ENCODE measurements around the gene CLMN. TPM values are rescaled to one million over a fixed set of nuclear protein-coding genes. Genes with fewer than 3 reads are reported as not detected.

Gene CLMN
- total and polyA plus RNA-seq, 2 experiments from 2014 or later = 15.7 to 40.0 TPM

DNA sequence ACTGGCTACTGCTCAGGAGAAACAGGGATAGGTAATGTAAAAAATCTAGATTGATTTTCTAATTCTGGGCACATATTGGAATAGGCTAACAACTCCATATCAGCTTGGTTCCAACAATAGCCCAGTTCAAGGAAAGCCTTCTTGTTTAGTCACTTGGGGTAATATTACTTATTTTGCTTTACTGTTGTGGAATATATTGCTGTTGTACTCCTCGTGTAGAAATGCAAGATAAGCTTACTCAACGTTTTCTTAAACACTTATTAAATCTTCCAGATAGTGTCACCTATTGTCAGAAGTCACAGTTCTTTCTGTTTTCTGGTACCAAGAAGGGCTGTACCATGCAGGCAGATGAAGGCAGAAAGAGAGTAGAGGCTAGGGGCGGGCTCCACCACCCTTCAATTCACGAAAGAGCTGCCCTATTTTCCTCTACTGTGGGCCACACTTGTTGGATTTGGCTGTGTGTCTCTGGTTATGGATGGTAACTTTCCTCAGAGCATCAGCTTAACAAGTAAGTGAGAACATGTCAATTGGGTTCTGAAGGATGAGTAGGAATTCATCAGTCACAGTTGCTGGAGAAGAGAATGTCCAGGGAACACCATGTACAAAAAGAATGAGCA is 38.0 kb downstream of the CLMN start:
- Histone ChIP-seq H3K27ac (no peak overlapping the region), H3K9me2 (replicated peaks; ENCODE audit: insufficient read depth) (no peaks in the 10 kb centered on the region), H2AFZ (no peak overlapping the region), H3K4me3 (no peak overlapping the region), H3K9me3 (ENCODE audit: low read depth) (no peaks in the 10 kb centered on the region), H3K4me2 (no peak overlapping the region), H3K4me1 (ENCODE audit: insufficient read depth) (no peaks in the 10 kb centered on the region), H3K79me2 (no peaks in the 10 kb centered on the region), H3K36me3 (replicated peaks; ENCODE audit: insufficient read depth, low read depth) (no peaks in the 10 kb centered on the region), H3K27me3 (no peaks in the 10 kb centered on the region), H4K20me1 (ENCODE audit: insufficient read depth, poor library complexity, severe bottlenecking) (no peaks in the 10 kb centered on the region)
- no peak for TF ChIP-seq EZH2 (IDR thresholded peaks at IDR 0.05; ENCODE audit: borderline replicate concordance)
- TF ChIP-seq EZH2phosphoT487 (IDR thresholded peaks at IDR 0.05; ENCODE audit: low read depth, severe bottlenecking, unreplicated experiment) = no peak
- 75% methylated on average over 4 of the region's 4 CpGs for WGBS (ENCODE audit: low lambda C conversion rate, missing lambda C conversion rate)
- DNase-seq (ENCODE audit: low spot score) = no peak

DNA sequence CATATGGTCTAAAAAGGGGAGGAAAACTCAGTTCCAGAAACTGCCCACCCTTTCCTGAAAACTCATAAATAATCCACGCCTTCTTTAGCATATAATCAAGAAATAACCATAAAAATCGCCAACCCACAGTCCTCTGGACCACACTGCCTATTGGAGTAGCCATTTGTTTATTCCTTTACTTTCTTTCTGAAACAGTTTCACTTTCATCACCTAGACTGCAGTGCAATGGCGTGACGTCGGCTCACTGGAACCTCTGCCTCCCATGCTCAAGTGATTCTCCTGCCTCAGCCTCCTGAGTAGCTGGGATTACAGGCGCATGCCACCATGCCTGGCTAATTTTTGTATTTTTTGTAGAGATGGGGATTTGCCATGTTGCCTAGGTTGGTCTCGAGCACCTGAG is 44.2 kb downstream of the CLMN start:
- DNase-seq (ENCODE audit: low spot score) = no peak
- no peak overlapping the region for H3K27ac ChIP-seq
- WGBS (ENCODE audit: low lambda C conversion rate, missing lambda C conversion rate) = 97% methylated on average over 7 of the region's 7 CpGs

DNA sequence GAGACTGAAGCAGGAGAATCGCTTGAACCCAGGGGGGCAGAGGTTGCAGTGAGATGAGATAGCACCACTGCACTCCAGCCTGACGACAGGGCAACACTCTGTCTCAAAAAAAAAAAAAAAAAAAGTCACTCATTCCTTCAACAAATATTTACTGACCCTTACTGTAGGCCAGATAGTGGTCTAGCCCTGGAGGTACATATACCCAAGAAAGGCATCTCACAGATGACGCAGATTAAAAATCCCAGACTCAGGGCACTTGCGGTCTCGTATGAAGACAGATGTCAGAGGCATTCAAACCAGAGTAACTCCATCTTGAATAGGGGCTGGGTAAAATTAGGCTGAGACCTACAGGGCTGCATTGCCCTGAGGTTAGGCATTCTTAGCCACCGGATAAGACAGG is 44.8 kb downstream of the CLMN start:
- no peaks in the 10 kb centered on the region for H3K9me3 ChIP-seq (ENCODE audit: low read depth)
- no peaks in the 10 kb centered on the region for H4K20me1 ChIP-seq (ENCODE audit: insufficient read depth, poor library complexity, severe bottlenecking)
- no peak overlapping the region for H3K4me3 ChIP-seq
- H3K9me2 ChIP-seq (replicated peaks; ENCODE audit: insufficient read depth) = no peaks in the 10 kb centered on the region
- H3K79me2 ChIP-seq = no peaks in the 10 kb centered on the region
- no peak overlapping the region for H3K4me2 ChIP-seq
- TF ChIP-seq EZH2 (IDR thresholded peaks at IDR 0.05; ENCODE audit: borderline replicate concordance) (no peak), EZH2phosphoT487 (IDR thresholded peaks at IDR 0.05; ENCODE audit: low read depth, severe bottlenecking, unreplicated experiment) (no peak)
- TF ChIP-seq, protein P1, sequence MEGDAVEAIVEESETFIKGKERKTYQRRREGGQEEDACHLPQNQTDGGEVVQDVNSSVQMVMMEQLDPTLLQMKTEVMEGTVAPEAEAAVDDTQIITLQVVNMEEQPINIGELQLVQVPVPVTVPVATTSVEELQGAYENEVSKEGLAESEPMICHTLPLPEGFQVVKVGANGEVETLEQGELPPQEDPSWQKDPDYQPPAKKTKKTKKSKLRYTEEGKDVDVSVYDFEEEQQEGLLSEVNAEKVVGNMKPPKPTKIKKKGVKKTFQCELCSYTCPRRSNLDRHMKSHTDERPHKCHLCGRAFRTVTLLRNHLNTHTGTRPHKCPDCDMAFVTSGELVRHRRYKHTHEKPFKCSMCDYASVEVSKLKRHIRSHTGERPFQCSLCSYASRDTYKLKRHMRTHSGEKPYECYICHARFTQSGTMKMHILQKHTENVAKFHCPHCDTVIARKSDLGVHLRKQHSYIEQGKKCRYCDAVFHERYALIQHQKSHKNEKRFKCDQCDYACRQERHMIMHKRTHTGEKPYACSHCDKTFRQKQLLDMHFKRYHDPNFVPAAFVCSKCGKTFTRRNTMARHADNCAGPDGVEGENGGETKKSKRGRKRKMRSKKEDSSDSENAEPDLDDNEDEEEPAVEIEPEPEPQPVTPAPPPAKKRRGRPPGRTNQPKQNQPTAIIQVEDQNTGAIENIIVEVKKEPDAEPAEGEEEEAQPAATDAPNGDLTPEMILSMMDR (IDR thresholded peaks at IDR 0.05; ENCODE audit: poor library complexity) = no peak
- no peak for DNase-seq (ENCODE audit: low spot score)
- no peaks in the 10 kb centered on the region for H3K27me3 ChIP-seq
- 77% methylated on average over 6 of the region's 6 CpGs for WGBS (ENCODE audit: low lambda C conversion rate, missing lambda C conversion rate)
- H3K4me1 ChIP-seq (ENCODE audit: insufficient read depth) = peaks cover 9% of the 10 kb centered on the region
- H3K36me3 ChIP-seq (replicated peaks; ENCODE audit: insufficient read depth, low read depth) = no peaks in the 10 kb centered on the region
- no peak overlapping the region for H2AFZ ChIP-seq
- peak overlapping the region; percentile 90 for H3K27ac ChIP-seq

More for the DNA sequence above, 44.2 kb downstream of the CLMN start:
- H2AFZ ChIP-seq = no peak overlapping the region
- H3K4me2 ChIP-seq = no peak overlapping the region
- H4K20me1 ChIP-seq (ENCODE audit: insufficient read depth, poor library complexity, severe bottlenecking) = no peaks in the 10 kb centered on the region
- H3K27me3 ChIP-seq = no peaks in the 10 kb centered on the region
- H3K4me3 ChIP-seq = no peak overlapping the region
- no peaks in the 10 kb centered on the region for H3K79me2 ChIP-seq
- H3K9me3 ChIP-seq (ENCODE audit: low read depth) = no peaks in the 10 kb centered on the region
- H3K36me3 ChIP-seq (replicated peaks; ENCODE audit: insufficient read depth, low read depth) = no peaks in the 10 kb centered on the region
- H3K9me2 ChIP-seq (replicated peaks; ENCODE audit: insufficient read depth) = no peaks in the 10 kb centered on the region
- H3K4me1 ChIP-seq (ENCODE audit: insufficient read depth) = peaks cover 9% of the 10 kb centered on the region
- TF ChIP-seq, protein P1 (IDR thresholded peaks at IDR 0.05; ENCODE audit: poor library complexity) = no peak
- TF ChIP-seq EZH2 (IDR thresholded peaks at IDR 0.05; ENCODE audit: borderline replicate concordance) = no peak
- no peak for TF ChIP-seq EZH2phosphoT487 (IDR thresholded peaks at IDR 0.05; ENCODE audit: low read depth, severe bottlenecking, unreplicated experiment)

DNA sequence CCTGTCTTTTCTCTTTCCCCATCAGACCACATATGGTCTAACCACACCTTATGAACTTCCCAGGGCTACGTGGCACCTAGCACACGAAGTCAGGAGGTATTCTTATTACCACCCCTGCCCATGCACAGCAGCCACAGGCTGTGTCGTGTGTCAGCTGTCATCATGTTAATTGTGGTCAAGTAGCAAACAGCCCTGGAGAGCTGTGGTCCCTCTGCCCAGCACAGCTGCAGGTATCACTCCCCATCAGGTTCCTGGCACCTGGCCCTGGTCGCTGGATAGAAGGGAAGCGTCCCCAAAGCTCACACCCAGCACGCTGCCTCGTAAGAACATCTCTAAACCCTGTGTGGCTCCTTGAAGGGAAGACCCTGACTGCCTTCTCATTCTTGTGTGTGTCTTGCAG is 45.4 kb downstream of the CLMN start:
- Histone ChIP-seq H3K4me1 (ENCODE audit: insufficient read depth) (peaks cover 9% of the 10 kb centered on the region), H3K4me2 (peak overlapping the region; percentile 33), H3K9me2 (replicated peaks; ENCODE audit: insufficient read depth) (no peaks in the 10 kb centered on the region), H3K36me3 (replicated peaks; ENCODE audit: insufficient read depth, low read depth) (no peaks in the 10 kb centered on the region), H4K20me1 (ENCODE audit: insufficient read depth, poor library complexity, severe bottlenecking) (no peaks in the 10 kb centered on the region), H3K4me3 (no peak overlapping the region), H3K9me3 (ENCODE audit: low read depth) (no peaks in the 10 kb centered on the region), H3K27me3 (no peaks in the 10 kb centered on the region), H3K79me2 (no peaks in the 10 kb centered on the region), H3K27ac (peak overlapping the region; percentile 90), H2AFZ (no peak overlapping the region)
- DNase-seq (ENCODE audit: low spot score) = no peak
- no peak for TF ChIP-seq EZH2phosphoT487 (IDR thresholded peaks at IDR 0.05; ENCODE audit: low read depth, severe bottlenecking, unreplicated experiment)
- TF ChIP-seq EZH2 (IDR thresholded peaks at IDR 0.05; ENCODE audit: borderline replicate concordance) = no peak
- TF ChIP-seq, protein P1 (IDR thresholded peaks at IDR 0.05; ENCODE audit: poor library complexity) = no peak
- WGBS (ENCODE audit: low lambda C conversion rate, missing lambda C conversion rate) = 93% methylated on average over 7 of the region's 7 CpGs
